Ovary (tissue), 9 donors: Measurements from ENCODE around the gene CSF3. TPM values are rescaled to one million over a fixed set of nuclear protein-coding genes. Genes with fewer than 3 reads are reported as not detected.

Experiments
- DNase-seq, 5 donors: peaks; one replicate each; pipeline ENCODE4 v3.0.0-alpha.2; 2019 to 2020
- H3K27ac ChIP-seq, 2 donors: fragments of 200-600 bp; one replicate each; pipeline versions ENCODE4 v1.5.1 to v1.8.0; 2019 to 2022
- H3K27me3 ChIP-seq: fragments of 200-600 bp; one replicate; pipeline ENCODE4 v1.8.0; 2022
- H3K36me3 ChIP-seq: fragments of 200-600 bp; sonication (generic); one replicate; pipeline ENCODE4 v1.5.1; 2019
- H3K4me1 ChIP-seq: one replicate; pipeline ENCODE4 v1.8.1; 2013; ENCODE audit warnings: mild to moderate bottlenecking, moderate library complexity; ENCODE audit not compliant: insufficient read depth
- H3K4me3 ChIP-seq: fragments of 200-600 bp; sonication (generic); one replicate; pipeline ENCODE4 v1.5.1; 2017
- H3K9me3 ChIP-seq, 2 donors: fragments of 200-600 bp in 1 of 2; sonication (generic) in 1 of 2; one replicate each; pipeline versions ENCODE4 v1.5.1 to v1.8.1; 2013 to 2019; ENCODE audit warnings: mild to moderate bottlenecking in 1 of 2, moderate library complexity in 1 of 2
- EP300 ChIP-seq: sonication (generic); formaldehyde crosslinking; IDR thresholded peaks from one replicate; pipeline ENCODE4 v1.6.1; 2017; ENCODE audit warnings: antibody characterized with exemption
- POLR2A ChIP-seq: fragments of 450-650 bp; IDR thresholded peaks from one replicate; pipeline ENCODE4 v1.6.1; 2017; ENCODE audit warnings: antibody characterized with exemption, mild to moderate bottlenecking, moderate library complexity
- WGBS, 3 donors: extraction: QIAGEN DNeasy Blood & Tissue Kit in 1 of 3; methylation state at CpG; one replicate each; pipeline versions ENCODE4 v1.1.5 to v1.1.7; 2013 to 2017; 5-methylcytosine and 5-hydroxymethylcytosine counted together
- intact Hi-C, 4 donors: fragments of 100-400 bp; cut with DNase I; formaldehyde crosslinking; loops; one replicate each; pipeline versions ENCODE4 v1.11.0 to v1.15.1; 2022 to 2023
- polyA plus RNA-seq, 2 donors: library from polyadenylated mRNA; stranded (reverse); fragments of 200-250 nt in 1 of 2; fragments of 350-450 nt in 1 of 2; fragmentation: Illumina TruSeq in 1 of 2; extraction: RNeasy Lipid Tissue Mini Kit (QIAGEN cat#74804) in 1 of 2; gene quantifications; one replicate each; pipeline ENCODE4 v1.2.3, GENCODE V29; 2013 to 2014
- total RNA-seq, 7 donors: library from RNA; depleted of rRNA in 2 of 7; stranded (reverse); fragments of >200 nt in 2 of 7; fragmentation: NEBNext Ultra II Directional in 3 of 7; extraction: Animal tissue kit (Norgen Biotek cat#: 25700) in 3 of 7; gene quantifications; one replicate each; pipeline versions ENCODE4 v1.1.0 to v1.2.4, GENCODE V29; 2016 to 2023
- TF ChIP-seq, protein P1 (sequence below), 3 donors: fragments of 450-650 bp in 2 of 3; fragments of 200-600 bp in 1 of 3; IDR thresholded peaks; one replicate each; pipeline versions ENCODE4 v1.5.1 to v1.8.0; 2016 to 2022; ENCODE audit warnings: antibody characterized with exemption in 3 of 3, mild to moderate bottlenecking in 1 of 3
- donor health status: DM: no; HTN: no; CAD: no; lungs with moderate emphysema.
- donor health status: DM: no; HTN: no; CAD: no.
- donor health status: Bipolar disorder and iron deficiency.
- donor health status: DM: yes; HTN: yes; CAD: no.
- donor health status: DM: no; HTN: no; CAD: no.
- donor health status: DM: yes; HTN: yes; CAD: no.

Gene CSF3
- total and polyA plus RNA-seq, 9 donors: 0.32 to 197 (median 1.4) TPM; not detected in 3

- Histone ChIP-seq H3K9me3 (no peaks in the 10 kb centered on the region), H3K4me1 (no peaks in the 10 kb centered on the region), H3K4me3 (no peak overlapping the region), H3K27me3 (no peaks in the 10 kb centered on the region), H3K36me3 (no peaks in the 10 kb centered on the region), H3K27ac (no peak overlapping the region)
- intact Hi-C loops: no loop called here
- WGBS, 3 donors: 91 to 92% (median 92%) methylated on average over 11 of the region's 11 CpGs
- DNase-seq: no peak
- TF ChIP-seq EP300 (no peak), POLR2A (no peak)
- TF ChIP-seq, protein P1, sequence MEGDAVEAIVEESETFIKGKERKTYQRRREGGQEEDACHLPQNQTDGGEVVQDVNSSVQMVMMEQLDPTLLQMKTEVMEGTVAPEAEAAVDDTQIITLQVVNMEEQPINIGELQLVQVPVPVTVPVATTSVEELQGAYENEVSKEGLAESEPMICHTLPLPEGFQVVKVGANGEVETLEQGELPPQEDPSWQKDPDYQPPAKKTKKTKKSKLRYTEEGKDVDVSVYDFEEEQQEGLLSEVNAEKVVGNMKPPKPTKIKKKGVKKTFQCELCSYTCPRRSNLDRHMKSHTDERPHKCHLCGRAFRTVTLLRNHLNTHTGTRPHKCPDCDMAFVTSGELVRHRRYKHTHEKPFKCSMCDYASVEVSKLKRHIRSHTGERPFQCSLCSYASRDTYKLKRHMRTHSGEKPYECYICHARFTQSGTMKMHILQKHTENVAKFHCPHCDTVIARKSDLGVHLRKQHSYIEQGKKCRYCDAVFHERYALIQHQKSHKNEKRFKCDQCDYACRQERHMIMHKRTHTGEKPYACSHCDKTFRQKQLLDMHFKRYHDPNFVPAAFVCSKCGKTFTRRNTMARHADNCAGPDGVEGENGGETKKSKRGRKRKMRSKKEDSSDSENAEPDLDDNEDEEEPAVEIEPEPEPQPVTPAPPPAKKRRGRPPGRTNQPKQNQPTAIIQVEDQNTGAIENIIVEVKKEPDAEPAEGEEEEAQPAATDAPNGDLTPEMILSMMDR (IDR thresholded peaks at IDR 0.05): no peak
Measured at GRCh38 chr17:39994448-39994847, 20.8 kb upstream of the CSF3 start.

GRCh38 chr17:39995438-39995837, 19.8 kb upstream of the CSF3 start:
- no peak overlapping the region for H3K27ac ChIP-seq
- no peak for DNase-seq
- H3K9me3 ChIP-seq: no peaks in the 10 kb centered on the region
- H3K36me3 ChIP-seq: no peaks in the 10 kb centered on the region
- TF ChIP-seq EP300 (no peak), POLR2A (no peak)
- TF ChIP-seq, protein P1 (IDR thresholded peaks at IDR 0.05): no peak
- intact Hi-C loops: no loop called here
- no peaks in the 10 kb centered on the region for H3K27me3 ChIP-seq
- no peak overlapping the region for H3K4me3 ChIP-seq
- no peaks in the 10 kb centered on the region for H3K4me1 ChIP-seq
- 88 to 92% (median 92%) methylated on average over 6 of the region's 6 CpGs for WGBS, 3 donors

DNA sequence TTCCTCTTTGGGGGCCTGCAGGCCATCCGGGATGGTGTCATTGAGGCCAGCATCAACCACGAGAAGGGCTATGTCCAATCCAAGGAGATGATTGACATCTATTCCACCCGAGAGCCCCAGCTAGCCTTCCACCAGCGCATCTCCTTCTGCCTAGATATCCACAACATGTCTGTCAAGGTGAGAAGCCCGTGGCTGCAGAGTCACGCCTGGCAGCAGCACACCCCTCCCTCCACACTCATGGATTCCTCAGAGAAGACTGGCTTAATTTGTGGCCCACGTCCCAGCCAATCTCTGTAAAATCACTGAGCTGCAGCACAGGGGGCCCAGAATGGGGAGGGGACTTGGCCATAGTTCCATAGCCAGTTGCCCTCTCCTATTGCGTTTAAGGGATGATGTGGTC, 19.1 kb upstream of the CSF3 start:
- no peaks in the 10 kb centered on the region for H3K36me3 ChIP-seq
- 66 to 70% (median 70%) methylated on average over 8 of the region's 8 CpGs for WGBS, 3 donors
- no peaks in the 10 kb centered on the region for H3K4me1 ChIP-seq
- H3K27ac ChIP-seq: no peak overlapping the region
- intact Hi-C loops: no loop called here
- TF ChIP-seq POLR2A (no peak), EP300 (no peak)
- TF ChIP-seq, protein P1 (IDR thresholded peaks at IDR 0.05): no peak
- H3K4me3 ChIP-seq: no peak overlapping the region
- H3K9me3 ChIP-seq: no peaks in the 10 kb centered on the region
- DNase-seq: no peak
- no peaks in the 10 kb centered on the region for H3K27me3 ChIP-seq

- 30 to 38% (median 36%) methylated on average over 6 of the region's 6 CpGs for WGBS, 3 donors
- DNase-seq: no peak
Measured at GRCh38 chr17:39996800-39997199, 18.4 kb upstream of the CSF3 start.

More at GRCh38 chr17:39996800-39997199, 18.4 kb upstream of the CSF3 start:
- TF ChIP-seq POLR2A (no peak), EP300 (no peak)
- TF ChIP-seq, protein P1 (IDR thresholded peaks at IDR 0.05): no peak
- H3K27me3 ChIP-seq: no peaks in the 10 kb centered on the region
- H3K9me3 ChIP-seq: no peaks in the 10 kb centered on the region
- H3K27ac ChIP-seq: no peak overlapping the region
- intact Hi-C loops: no loop called here
- no peaks in the 10 kb centered on the region for H3K4me1 ChIP-seq
- no peak overlapping the region for H3K4me3 ChIP-seq
- H3K36me3 ChIP-seq: no peaks in the 10 kb centered on the region
